CD14-positive monocyte (primary cell): Measurements from ENCODE around the gene ARVCF. TPM values are rescaled to one million over a fixed set of nuclear protein-coding genes. Genes with fewer than 3 reads are reported as not detected.
A peak's percentile ranks its signal among the peaks of the same experiment; 100 is the strongest.

ENCODE experiments used
- DNase-seq, 3 donors: peaks; one replicate each; pipeline ENCODE4 v3.0.0-alpha.2; 2011 to 2022
- H2AFZ ChIP-seq: 2 replicates; pipeline ENCODE4 v1.6.0; 2012; ENCODE audit warnings: mild to moderate bottlenecking, low read depth, low read length, inconsistent platforms; ENCODE audit not compliant: insufficient read depth, poor library complexity, severe bottlenecking
- H3K27ac ChIP-seq, 2 donors: 1 replicate in 1 of 2; 2 replicates in 1 of 2; pipeline ENCODE4 v1.5.1; 2012 to 2013; ENCODE audit warnings: low read length in 2 of 2, control low read depth in 1 of 2, inconsistent platforms in 1 of 2, low read depth in 1 of 2, mild to moderate bottlenecking in 1 of 2
- H3K27me3 ChIP-seq, 2 donors: one replicate each; pipeline versions ENCODE4 v1.6.0 to v1.6.1; 2011 to 2013; ENCODE audit warnings: low read length in 2 of 2; ENCODE audit not compliant: control insufficient read depth in 2 of 2, insufficient read depth in 2 of 2
- H3K36me3 ChIP-seq, 2 donors: replicated peaks in 1 of 2; 1 replicate in 1 of 2; 2 replicates in 1 of 2; pipeline versions ENCODE4 v1.5.1 to v1.6.1; 2012 to 2013; ENCODE audit warnings: low read length in 2 of 2, control low read depth in 1 of 2, inconsistent platforms in 1 of 2, mild to moderate bottlenecking in 1 of 2; ENCODE audit not compliant: insufficient read depth in 2 of 2, control insufficient read depth in 1 of 2
- H3K4me1 ChIP-seq, 2 donors: 1 replicate in 1 of 2; 2 replicates in 1 of 2; pipeline versions ENCODE4 v1.5.1 to v1.6.1; 2012 to 2013; ENCODE audit warnings: low read length in 2 of 2, control low read depth in 1 of 2, inconsistent platforms in 1 of 2, mild to moderate bottlenecking in 1 of 2, moderate library complexity in 1 of 2; ENCODE audit not compliant: insufficient read depth in 2 of 2, control insufficient read depth in 1 of 2
- H3K4me2 ChIP-seq: replicated peaks from 2 replicates; pipeline ENCODE3; 2012; ENCODE audit warnings: low read length, moderate library complexity, mild to moderate bottlenecking; ENCODE audit not compliant: poor library complexity, severe bottlenecking; ENCODE audit errors: extremely low read depth
- H3K4me3 ChIP-seq, 3 experiments: fragments of 200-600 bp in 1 of 3; sonication (generic) in 1 of 3; replicated peaks in 1 of 3; 1 replicate in 2 of 3; 2 replicates in 1 of 3; pipeline ENCODE4 v1.5.1; 2011 to 2013; ENCODE audit warnings: low read length in 3 of 3, mild to moderate bottlenecking in 3 of 3, control low read depth in 2 of 3, low read depth in 2 of 3, inconsistent platforms in 1 of 3, moderate library complexity in 1 of 3
- H3K79me2 ChIP-seq: 2 replicates; pipeline ENCODE4 v1.6.0; 2012; ENCODE audit warnings: mild to moderate bottlenecking, control low read depth, inconsistent platforms, low read length, moderate library complexity; ENCODE audit not compliant: insufficient read depth
- H3K9ac ChIP-seq: 2 replicates; pipeline ENCODE4 v1.6.0; 2017; ENCODE audit warnings: low read length, mild to moderate bottlenecking; ENCODE audit not compliant: insufficient read depth, poor library complexity, severe bottlenecking
- H3K9me3 ChIP-seq, 2 donors: replicated peaks in 1 of 2; 1 replicate in 1 of 2; 2 replicates in 1 of 2; pipeline versions ENCODE4 v1.5.1 to v1.6.1; 2012 to 2013; ENCODE audit warnings: low read length in 2 of 2, control low read depth in 1 of 2; ENCODE audit not compliant: control insufficient read depth in 1 of 2, insufficient read depth in 1 of 2
- H4K20me1 ChIP-seq: 2 replicates; pipeline ENCODE4 v1.6.0; 2012; ENCODE audit warnings: mild to moderate bottlenecking, low read length, control low read depth, moderate library complexity; ENCODE audit not compliant: insufficient read depth
- H3K27ac Mint-ChIP-seq, 7 donors: one replicate each; pipeline ENCODE4 v1.8.0; 2020; ENCODE audit warnings: mild to moderate bottlenecking in 7 of 7, mixed read lengths in 7 of 7, moderate library complexity in 6 of 7, inconsistent platforms in 2 of 7
- H3K27me3 Mint-ChIP-seq, 3 donors: one replicate each; pipeline ENCODE4 v1.8.0; 2021 to 2022; ENCODE audit warnings: low read depth in 3 of 3, mild to moderate bottlenecking in 3 of 3, mixed read lengths in 3 of 3, moderate library complexity in 3 of 3, inconsistent platforms in 1 of 3
- H3K36me3 Mint-ChIP-seq, 2 donors: one replicate each; pipeline ENCODE4 v1.8.0; 2020; ENCODE audit warnings: mixed read lengths in 2 of 2, inconsistent platforms in 1 of 2, mild to moderate bottlenecking in 1 of 2
- H3K4me1 Mint-ChIP-seq: one replicate; pipeline ENCODE4 v1.8.0; 2020; ENCODE audit warnings: mild to moderate bottlenecking, mixed read lengths
- H3K4me3 Mint-ChIP-seq, 2 donors: one replicate each; pipeline ENCODE4 v1.8.0; 2020; ENCODE audit warnings: mild to moderate bottlenecking in 2 of 2, mixed read lengths in 2 of 2, moderate library complexity in 1 of 2
- H3K9me3 Mint-ChIP-seq, 7 donors: one replicate each; pipeline ENCODE4 v1.8.0; 2020 to 2022; ENCODE audit warnings: mixed read lengths in 7 of 7, mild to moderate bottlenecking in 6 of 7, moderate library complexity in 6 of 7, inconsistent platforms in 2 of 7
- WGBS: methylation state at CpG from one replicate; pipeline ENCODE4 v1.1.5; 2013; ENCODE audit warnings: missing lambda C conversion rate; ENCODE audit not compliant: insufficient coverage; 5-methylcytosine and 5-hydroxymethylcytosine counted together
- intact Hi-C, 2 donors: fragments of 100-400 bp; cut with micrococcal nuclease; formaldehyde crosslinking; loops; one replicate each; pipeline versions ENCODE4 v1.15.0 to v1.15.1; 2023
- polyA plus RNA-seq, 3 donors: library from polyadenylated mRNA; depleted of rRNA in 1 of 3; unstranded in 2 of 3; stranded (reverse) in 1 of 3; fragments of 300-500 nt in 2 of 3; fragments of >200 nt in 1 of 3; fragmentation: Illumina TruSeq in 2 of 3; gene quantifications; 1 replicate in 2 of 3; 2 replicates in 1 of 3; pipeline ENCODE4 v1.2.3, GENCODE V29; 2012 to 2021
- TF ChIP-seq, protein P1 (sequence below): fragments of 200-600 bp; IDR thresholded peaks from one replicate; pipeline ENCODE4 v1.8.0; 2022; ENCODE audit warnings: antibody characterized with exemption, mild to moderate bottlenecking

The ARVCF gene
- polyA plus RNA-seq, 3 donors, result 0.31 to 2.6 (median 0.44) TPM

DNA sequence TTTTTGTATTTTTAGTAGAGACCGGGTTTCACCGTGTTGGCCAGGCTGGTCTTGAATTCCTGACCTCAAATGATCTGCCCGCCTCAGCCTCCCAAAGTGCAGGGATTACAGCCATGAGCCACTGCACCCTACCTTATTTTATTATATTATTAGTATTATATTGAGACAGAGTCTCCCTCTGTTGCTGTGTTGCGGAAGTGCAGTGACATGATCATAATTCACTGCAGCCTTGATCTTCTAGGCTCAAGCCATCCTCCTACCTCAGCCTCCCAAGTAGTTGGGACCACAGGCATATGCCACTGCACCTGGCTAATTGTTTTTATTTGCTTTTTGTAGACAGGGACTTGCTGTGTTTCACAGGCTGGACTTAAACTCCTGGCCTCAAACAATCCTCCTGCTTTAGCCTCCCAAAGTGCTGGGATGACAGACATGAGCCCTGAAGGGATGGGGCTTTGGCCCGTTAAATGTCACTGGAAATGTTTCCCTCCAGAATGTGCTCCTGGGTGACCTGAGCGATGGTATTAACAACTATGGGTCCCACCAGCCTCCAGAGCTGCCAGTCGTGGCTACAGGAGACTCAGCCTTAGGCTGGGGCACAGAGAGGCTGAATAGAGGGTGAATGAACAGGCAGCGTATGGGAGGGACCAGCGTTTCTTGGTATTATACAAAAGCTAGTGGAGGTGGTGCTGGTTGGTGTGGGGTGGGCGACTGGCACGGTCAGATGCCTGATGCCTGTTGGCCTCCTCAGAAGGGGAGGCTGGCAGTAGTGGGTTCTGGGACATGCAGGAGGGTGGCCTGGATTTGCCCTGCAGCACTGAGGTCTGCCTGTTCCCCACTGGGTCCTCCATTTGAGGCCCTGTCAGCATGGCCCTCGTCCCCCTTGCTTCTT is 11.6 kb upstream of the ARVCF start:
- intact Hi-C loops, result loop anchor here in 1 of 2 donors (10.0 kb wide), 1 partner anchor 87 kb away; the partner anchor contains the start of genes RANBP1 and TRMT2A
- Histone ChIP-seq H3K27me3 (no peaks in the 10 kb centered on the region), H4K20me1 (peaks cover 99% of the 10 kb centered on the region), H3K4me3 (no peak overlapping the region), H3K4me1 (peaks cover 5 to 17% of the 10 kb centered on the region in 2 donors), H3K4me2 (no peak overlapping the region), H3K9ac (no peak overlapping the region), H3K9me3 (no peaks in the 10 kb centered on the region), H3K36me3 (peaks cover 17 to 55% of the 10 kb centered on the region in 2 donors), H2AFZ (no peak overlapping the region), H3K79me2 (peaks cover 96% of the 10 kb centered on the region), H3K27ac (peak overlapping the region in 1 of 2 donors; percentile 31)
- Mint-ChIP-seq H3K4me1 (peaks cover 23% of the 10 kb centered on the region), H3K4me3 (no peak overlapping the region), H3K9me3 (no peaks in the 10 kb centered on the region), H3K27me3 (peaks cover 0 to 3% (median under 1%) of the 10 kb centered on the region in 3 donors), H3K27ac (peak overlapping the region in 2 of 7 donors; percentile 36 to 76), H3K36me3 (peaks cover 19 to 48% of the 10 kb centered on the region in 2 donors)
- 95% methylated on average over 8 of the region's 12 CpGs for WGBS
- peak in 1 of 3 donors; percentile 9 for DNase-seq
- TF ChIP-seq, protein P1, sequence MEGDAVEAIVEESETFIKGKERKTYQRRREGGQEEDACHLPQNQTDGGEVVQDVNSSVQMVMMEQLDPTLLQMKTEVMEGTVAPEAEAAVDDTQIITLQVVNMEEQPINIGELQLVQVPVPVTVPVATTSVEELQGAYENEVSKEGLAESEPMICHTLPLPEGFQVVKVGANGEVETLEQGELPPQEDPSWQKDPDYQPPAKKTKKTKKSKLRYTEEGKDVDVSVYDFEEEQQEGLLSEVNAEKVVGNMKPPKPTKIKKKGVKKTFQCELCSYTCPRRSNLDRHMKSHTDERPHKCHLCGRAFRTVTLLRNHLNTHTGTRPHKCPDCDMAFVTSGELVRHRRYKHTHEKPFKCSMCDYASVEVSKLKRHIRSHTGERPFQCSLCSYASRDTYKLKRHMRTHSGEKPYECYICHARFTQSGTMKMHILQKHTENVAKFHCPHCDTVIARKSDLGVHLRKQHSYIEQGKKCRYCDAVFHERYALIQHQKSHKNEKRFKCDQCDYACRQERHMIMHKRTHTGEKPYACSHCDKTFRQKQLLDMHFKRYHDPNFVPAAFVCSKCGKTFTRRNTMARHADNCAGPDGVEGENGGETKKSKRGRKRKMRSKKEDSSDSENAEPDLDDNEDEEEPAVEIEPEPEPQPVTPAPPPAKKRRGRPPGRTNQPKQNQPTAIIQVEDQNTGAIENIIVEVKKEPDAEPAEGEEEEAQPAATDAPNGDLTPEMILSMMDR, result no peak

DNA sequence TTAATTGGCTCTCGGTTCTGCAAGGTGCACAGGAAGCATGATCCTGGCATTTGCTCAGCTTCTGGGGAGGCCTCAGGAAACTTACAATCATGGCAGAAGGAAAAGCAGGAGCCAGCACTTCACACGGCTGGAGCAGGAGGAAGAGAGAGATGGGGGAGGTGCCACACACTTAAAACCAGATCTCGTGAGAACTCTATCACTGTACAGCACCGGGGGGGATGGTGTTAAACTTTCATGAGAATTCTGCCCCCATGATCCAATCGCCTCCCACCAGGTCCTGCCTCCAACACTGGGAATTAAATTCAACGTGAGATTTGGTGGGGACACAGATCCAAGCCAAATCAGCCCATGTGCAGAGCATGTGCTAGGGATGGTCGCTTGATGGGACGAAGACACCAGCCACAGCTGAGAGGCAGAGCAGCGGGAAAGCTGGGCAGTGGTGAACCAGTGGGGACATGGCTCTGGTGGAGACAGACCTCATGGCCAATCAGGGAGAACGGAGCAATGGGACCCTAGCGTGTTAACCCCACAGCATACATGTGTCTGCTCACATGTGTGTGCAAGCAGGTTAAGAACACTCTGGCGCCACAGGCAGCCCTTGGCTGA is 10.5 kb upstream of the ARVCF start:
- Mint-ChIP-seq H3K36me3 (peaks cover 16 to 41% of the 10 kb centered on the region in 2 donors), H3K4me3 (no peak overlapping the region), H3K27ac (peak overlapping the region in 2 of 7 donors; percentile 26 to 57), H3K4me1 (peaks cover 30% of the 10 kb centered on the region), H3K9me3 (no peaks in the 10 kb centered on the region), H3K27me3 (peaks cover 0 to 1% (median 1%) of the 10 kb centered on the region in 3 donors)
- Histone ChIP-seq H3K79me2 (peaks cover 93% of the 10 kb centered on the region), H3K27ac (no peak overlapping the region), H3K27me3 (no peaks in the 10 kb centered on the region), H3K4me2 (no peak overlapping the region), H3K9ac (no peak overlapping the region), H3K4me3 (no peak overlapping the region), H3K4me1 (peaks cover 16 to 28% of the 10 kb centered on the region in 2 donors), H2AFZ (no peak overlapping the region), H4K20me1 (peaks cover 99% of the 10 kb centered on the region), H3K9me3 (no peaks in the 10 kb centered on the region), H3K36me3 (peaks cover 9 to 44% of the 10 kb centered on the region in 2 donors)
- intact Hi-C loops, result loop anchor here in 1 of 2 donors (10.0 kb wide), 1 partner anchor 88 kb away; the partner anchor contains the start of genes RANBP1 and TRMT2A
- TF ChIP-seq, protein P1, result no peak
- DNase-seq, result no peak
- 100% methylated on average over 7 of the region's 12 CpGs for WGBS
